Esophagus muscularis mucosa (tissue), 4 donors: ENCODE measurements around the gene PPP1R18.

ENCODE experiments used
- CTCF ChIP-seq, 3 experiments: fragments of 200-600 bp in 2 of 3; fragments of 450-650 bp in 1 of 3; sonication (generic) in 2 of 3; IDR thresholded peaks; one replicate each; pipeline ENCODE4 v1.5.1; 2017 to 2019; ENCODE audit warnings: antibody characterized with exemption in 3 of 3, mild to moderate bottlenecking in 2 of 3, moderate library complexity in 1 of 3
- EP300 ChIP-seq: sonication (generic); formaldehyde crosslinking; IDR thresholded peaks from one replicate; pipeline ENCODE4 v1.6.1; 2017; ENCODE audit warnings: antibody characterized with exemption
- POLR2A ChIP-seq: fragments of 450-650 bp; IDR thresholded peaks from one replicate; pipeline ENCODE4 v1.6.1; 2017; ENCODE audit warnings: antibody characterized with exemption, moderate library complexity, mild to moderate bottlenecking, low read depth
- POLR2AphosphoS5 ChIP-seq, 2 donors: sonication (generic); formaldehyde crosslinking; IDR thresholded peaks; one replicate each; pipeline ENCODE4 v1.6.1; 2017; ENCODE audit warnings: antibody characterized with exemption in 2 of 2

GRCh38 chr6:30689985-30690384 is 3.5 kb upstream of the PPP1R18 start:
- TF ChIP-seq POLR2AphosphoS5 (IDR thresholded peaks at IDR 0.05) (no peak), POLR2A (no peak), CTCF (IDR thresholded peaks at IDR 0.05) (no peak), EP300 (no peak)
